IPS DF 6.9 (cell line): ENCODE measurements around the gene LHFPL2.
A peak's percentile ranks its signal among the peaks of the same experiment; 100 is the strongest.

Source experiments
- DNase-seq: peaks from one replicate; pipeline ENCODE4 v3.0.0-alpha.2; 2013; ENCODE audit warnings: low read depth, low spot score
- H3K27ac ChIP-seq: one replicate; pipeline ENCODE4 v1.5.1; 2013; ENCODE audit warnings: low read length, control low read depth
- H3K27me3 ChIP-seq: 2 replicates; pipeline ENCODE4 v1.6.1; 2013; ENCODE audit warnings: mild to moderate bottlenecking, low read length; ENCODE audit not compliant: control insufficient read depth, insufficient read depth
- H3K36me3 ChIP-seq: 2 replicates; pipeline ENCODE4 v1.6.1; 2013; ENCODE audit warnings: low read length; ENCODE audit not compliant: control insufficient read depth, insufficient read depth
- H3K4me1 ChIP-seq: 2 replicates; pipeline ENCODE4 v1.6.1; 2013; ENCODE audit warnings: low read length; ENCODE audit not compliant: control insufficient read depth, insufficient read depth
- H3K4me3 ChIP-seq: 2 replicates; pipeline ENCODE4 v1.5.1; 2013; ENCODE audit warnings: mild to moderate bottlenecking, low read length
- H3K9me3 ChIP-seq: 2 replicates; pipeline ENCODE4 v1.6.1; 2013; ENCODE audit warnings: low read length, inconsistent platforms; ENCODE audit not compliant: control insufficient read depth, insufficient read depth
- WGBS: extraction: QIAGEN DNeasy Blood & Tissue Kit; methylation state at CpG from one replicate; pipeline ENCODE4 v1.1.7; 2013; ENCODE audit warnings: mixed read lengths, missing lambda C conversion rate; ENCODE audit not compliant: insufficient read length, insufficient coverage; 5-methylcytosine and 5-hydroxymethylcytosine counted together

The LHFPL2 gene

GRCh38 chr5:78518365-78519197 is 130.0 kb downstream of the LHFPL2 start:
- H3K36me3 ChIP-seq: no peaks in the 10 kb centered on the region; the same call in 1 of the 2 replicates
- WGBS: no CpG with 5 or more reads among the region's 14 CpGs
- no peaks in the 10 kb centered on the region for H3K27me3 ChIP-seq
- H3K4me3 ChIP-seq: no peak overlapping the region
- no peak overlapping the region for H3K27ac ChIP-seq
- no peaks in the 10 kb centered on the region for H3K9me3 ChIP-seq
- DNase-seq: no peak
- H3K4me1 ChIP-seq: peaks cover 3% of the 10 kb centered on the region

- no peaks in the 10 kb centered on the region for H3K27me3 ChIP-seq
- no CpG with 5 or more reads among the region's 3 CpGs for WGBS
- peaks cover 3% of the 10 kb centered on the region for H3K4me1 ChIP-seq
- no peak overlapping the region for H3K27ac ChIP-seq
- H3K9me3 ChIP-seq: no peaks in the 10 kb centered on the region
- no peak for DNase-seq
- no peak overlapping the region for H3K4me3 ChIP-seq
- no peaks in the 10 kb centered on the region; the same call in 1 of the 2 replicates for H3K36me3 ChIP-seq
Observed at GRCh38 chr5:78515670-78516069, 132.9 kb downstream of the LHFPL2 start.

GRCh38 chr5:78514427-78515330 is 133.9 kb downstream of the LHFPL2 start:
- Histone ChIP-seq H3K4me3 (no peak overlapping the region), H3K27me3 (no peaks in the 10 kb centered on the region), H3K9me3 (no peaks in the 10 kb centered on the region), H3K4me1 (peaks cover 6% of the 10 kb centered on the region), H3K36me3 (no peaks in the 10 kb centered on the region; the same call in 1 of the 2 replicates), H3K27ac (no peak overlapping the region)
- WGBS: no CpG with 5 or more reads among the region's 8 CpGs
- DNase-seq: no peak

- WGBS: no CpG with 5 or more reads among the region's 6 CpGs
- Histone ChIP-seq H3K27me3 (no peaks in the 10 kb centered on the region), H3K27ac (no peak overlapping the region), H3K9me3 (no peaks in the 10 kb centered on the region), H3K4me1 (peaks cover 6% of the 10 kb centered on the region), H3K36me3 (no peaks in the 10 kb centered on the region), H3K4me3 (no peak overlapping the region)
- DNase-seq: no peak
Observed at GRCh38 chr5:78513441-78513840, 135.1 kb downstream of the LHFPL2 start.

GRCh38 chr5:78512435-78512834 is 136.1 kb downstream of the LHFPL2 start:
- peaks cover 6% of the 10 kb centered on the region for H3K4me1 ChIP-seq
- no peaks in the 10 kb centered on the region for H3K9me3 ChIP-seq
- no peak for DNase-seq
- H3K4me3 ChIP-seq: no peak overlapping the region
- H3K27me3 ChIP-seq: no peaks in the 10 kb centered on the region
- no peaks in the 10 kb centered on the region for H3K36me3 ChIP-seq
- H3K27ac ChIP-seq: no peak overlapping the region
- no CpG with 5 or more reads among the region's 3 CpGs for WGBS

GRCh38 chr5:78511121-78511906 is 137.3 kb downstream of the LHFPL2 start:
- Histone ChIP-seq H3K9me3 (no peaks in the 10 kb centered on the region), H3K27me3 (no peaks in the 10 kb centered on the region), H3K4me3 (no peak overlapping the region), H3K36me3 (no peaks in the 10 kb centered on the region), H3K4me1 (peaks cover 6% of the 10 kb centered on the region), H3K27ac (no peak overlapping the region)
- no peak for DNase-seq
- no CpG with 5 or more reads among the region's 10 CpGs for WGBS

GRCh38 chr5:78509884-78510769 is 138.4 kb downstream of the LHFPL2 start:
- no peaks in the 10 kb centered on the region for H3K27me3 ChIP-seq
- no peaks in the 10 kb centered on the region for H3K36me3 ChIP-seq
- H3K27ac ChIP-seq: no peak overlapping the region
- peaks cover 6% of the 10 kb centered on the region for H3K4me1 ChIP-seq
- peak overlapping the region; percentile 51 for H3K4me3 ChIP-seq
- no CpG with 5 or more reads among the region's 61 CpGs for WGBS
- no peaks in the 10 kb centered on the region for H3K9me3 ChIP-seq
- no peak for DNase-seq

GRCh38 chr5:78509145-78509865 is 139.3 kb downstream of the LHFPL2 start:
- no peaks in the 10 kb centered on the region for H3K27me3 ChIP-seq
- H3K27ac ChIP-seq: no peak overlapping the region
- H3K4me1 ChIP-seq: peaks cover 8% of the 10 kb centered on the region
- no peak overlapping the region for H3K4me3 ChIP-seq
- WGBS: no CpG with 5 or more reads among the region's 18 CpGs
- no peaks in the 10 kb centered on the region for H3K36me3 ChIP-seq
- no peak for DNase-seq
- H3K9me3 ChIP-seq: no peaks in the 10 kb centered on the region

- H3K27me3 ChIP-seq: no peaks in the 10 kb centered on the region
- DNase-seq: no peak
- H3K27ac ChIP-seq: no peak overlapping the region
- no peaks in the 10 kb centered on the region for H3K9me3 ChIP-seq
- no peak overlapping the region for H3K4me3 ChIP-seq
- peaks cover 9% of the 10 kb centered on the region for H3K4me1 ChIP-seq
- H3K36me3 ChIP-seq: no peaks in the 10 kb centered on the region
- WGBS: no CpG with 5 or more reads among the region's 3 CpGs
Observed at GRCh38 chr5:78508186-78508765, 140.3 kb downstream of the LHFPL2 start.
